Stimulated activated CD8-positive, alpha-beta memory T cell treated with anti-CD3 and anti-CD28 coated beads, Interleukin-4, amount 100 ng/mL, for 1 hour (primary cell): ENCODE results near the gene SKI.
A peak's percentile ranks its signal among the peaks of the same experiment; 100 is the strongest.

ENCODE experiments used
- DNase-seq, 2 donors: peaks; one replicate each; pipeline ENCODE4 v3.0.0-alpha.2; 2020; ENCODE audit warnings: low read depth in 2 of 2, low spot score in 1 of 2

The SKI gene

GRCh38 chr1:2228157-2228594 lies at the start of gene SKI:
SKI (plus strand) TSS chr1:2228319; CDS start chr1:2228767, 448 bp downstream.
- DNase-seq: no peak

DNA sequence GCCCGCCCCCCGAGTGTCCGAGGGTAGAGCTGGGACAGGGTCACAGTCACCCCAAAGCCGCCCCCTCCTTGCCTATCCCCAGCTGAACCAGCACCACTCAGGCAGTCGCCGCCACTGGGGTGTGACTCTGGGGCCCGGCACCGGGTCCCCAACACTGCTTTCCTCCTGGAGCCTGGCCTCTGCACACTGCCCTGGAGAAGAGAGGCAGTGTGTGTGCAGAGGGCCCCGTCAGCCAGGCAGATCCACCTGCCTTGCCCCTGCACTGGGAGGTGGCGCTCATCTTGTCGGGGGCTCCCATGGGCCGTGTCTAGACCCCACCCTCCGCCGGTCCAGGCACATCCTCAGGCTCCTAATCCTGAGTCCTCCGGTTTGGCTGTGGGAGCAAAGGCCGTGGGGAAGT lies 49.2 kb upstream of the SKI start:
- DNase-seq: no peak

- DNase-seq: no peak
Measured at GRCh38 chr1:2179283-2180013, 48.7 kb upstream of the SKI start.

- DNase-seq: no peak
Measured at GRCh38 chr1:2180297-2181245, 47.5 kb upstream of the SKI start.

- DNase-seq: no peak
Measured at GRCh38 chr1:2181271-2181670, 46.8 kb upstream of the SKI start.

DNA sequence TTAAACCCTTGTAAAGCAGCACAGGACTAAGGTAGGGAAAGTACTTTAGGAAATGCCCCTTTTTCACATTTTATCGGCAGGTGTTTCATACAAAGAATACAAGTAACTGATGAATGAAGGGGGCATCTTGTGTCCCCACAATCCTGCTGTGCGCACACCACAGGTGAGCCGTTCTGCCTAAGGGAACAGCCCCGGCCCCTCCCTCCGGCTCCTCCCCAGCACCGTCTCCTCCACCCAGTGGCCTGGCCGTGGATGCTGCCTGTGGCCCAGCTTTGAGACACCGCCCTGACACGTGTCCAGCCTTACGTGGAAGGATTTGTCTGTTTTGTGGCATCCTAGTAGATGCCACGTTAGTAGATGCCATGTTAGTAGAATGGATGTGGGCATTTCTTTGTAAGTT lies 46.4 kb upstream of the SKI start:
- no peak for DNase-seq

DNA sequence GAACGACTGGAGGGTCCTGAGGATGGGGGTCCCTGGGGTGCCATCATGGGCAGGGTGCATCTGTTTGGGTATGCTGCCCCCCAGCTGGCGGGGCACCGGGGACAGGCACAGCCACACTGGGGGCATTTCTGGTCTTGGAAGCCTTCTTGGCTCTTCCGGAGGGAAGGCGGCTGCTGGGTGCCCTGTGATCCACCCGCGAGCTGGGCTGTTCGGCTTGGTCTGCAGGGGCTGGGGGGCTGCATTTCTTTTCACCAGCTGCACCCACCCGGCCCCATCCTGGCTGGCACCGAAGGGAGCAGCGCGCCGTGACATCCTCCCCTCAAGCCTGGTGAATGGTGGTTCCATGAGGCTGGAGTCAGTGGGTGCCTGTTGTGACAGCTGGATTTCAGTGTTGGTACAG lies 45.7 kb upstream of the SKI start:
- DNase-seq: no peak

- no peak for DNase-seq
Measured at GRCh38 chr1:2183937-2184334, 44.2 kb upstream of the SKI start.

DNA sequence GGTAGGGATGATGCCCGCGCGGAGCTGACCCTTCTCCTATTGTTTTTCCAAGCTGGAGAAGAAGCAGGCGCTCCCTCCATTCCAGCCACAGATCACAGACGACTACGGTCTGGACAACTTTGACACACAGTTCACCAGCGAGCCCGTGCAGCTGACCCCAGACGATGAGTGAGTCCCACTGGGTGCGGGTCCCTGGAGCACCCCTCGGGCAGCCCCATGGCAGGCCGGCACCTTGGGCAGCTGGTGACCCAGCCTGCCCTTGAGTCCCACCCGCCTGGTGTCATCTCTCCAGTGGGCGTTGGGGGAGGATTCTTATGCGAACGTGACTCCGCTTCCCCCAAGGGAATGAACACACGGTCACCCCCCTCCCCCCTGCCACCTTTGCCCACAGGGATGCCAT lies 43.6 kb upstream of the SKI start:
- no peak for DNase-seq

DNA sequence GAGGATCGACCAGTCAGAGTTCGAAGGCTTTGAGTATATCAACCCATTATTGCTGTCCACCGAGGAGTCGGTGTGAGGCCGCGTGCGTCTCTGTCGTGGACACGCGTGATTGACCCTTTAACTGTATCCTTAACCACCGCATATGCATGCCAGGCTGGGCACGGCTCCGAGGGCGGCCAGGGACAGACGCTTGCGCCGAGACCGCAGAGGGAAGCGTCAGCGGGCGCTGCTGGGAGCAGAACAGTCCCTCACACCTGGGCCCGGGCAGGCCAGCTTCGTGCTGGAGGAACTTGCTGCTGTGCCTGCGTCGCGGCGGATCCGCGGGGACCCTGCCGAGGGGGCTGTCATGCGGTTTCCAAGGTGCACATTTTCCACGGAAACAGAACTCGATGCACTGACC lies 43.2 kb upstream of the SKI start:
- no peak for DNase-seq

DNA sequence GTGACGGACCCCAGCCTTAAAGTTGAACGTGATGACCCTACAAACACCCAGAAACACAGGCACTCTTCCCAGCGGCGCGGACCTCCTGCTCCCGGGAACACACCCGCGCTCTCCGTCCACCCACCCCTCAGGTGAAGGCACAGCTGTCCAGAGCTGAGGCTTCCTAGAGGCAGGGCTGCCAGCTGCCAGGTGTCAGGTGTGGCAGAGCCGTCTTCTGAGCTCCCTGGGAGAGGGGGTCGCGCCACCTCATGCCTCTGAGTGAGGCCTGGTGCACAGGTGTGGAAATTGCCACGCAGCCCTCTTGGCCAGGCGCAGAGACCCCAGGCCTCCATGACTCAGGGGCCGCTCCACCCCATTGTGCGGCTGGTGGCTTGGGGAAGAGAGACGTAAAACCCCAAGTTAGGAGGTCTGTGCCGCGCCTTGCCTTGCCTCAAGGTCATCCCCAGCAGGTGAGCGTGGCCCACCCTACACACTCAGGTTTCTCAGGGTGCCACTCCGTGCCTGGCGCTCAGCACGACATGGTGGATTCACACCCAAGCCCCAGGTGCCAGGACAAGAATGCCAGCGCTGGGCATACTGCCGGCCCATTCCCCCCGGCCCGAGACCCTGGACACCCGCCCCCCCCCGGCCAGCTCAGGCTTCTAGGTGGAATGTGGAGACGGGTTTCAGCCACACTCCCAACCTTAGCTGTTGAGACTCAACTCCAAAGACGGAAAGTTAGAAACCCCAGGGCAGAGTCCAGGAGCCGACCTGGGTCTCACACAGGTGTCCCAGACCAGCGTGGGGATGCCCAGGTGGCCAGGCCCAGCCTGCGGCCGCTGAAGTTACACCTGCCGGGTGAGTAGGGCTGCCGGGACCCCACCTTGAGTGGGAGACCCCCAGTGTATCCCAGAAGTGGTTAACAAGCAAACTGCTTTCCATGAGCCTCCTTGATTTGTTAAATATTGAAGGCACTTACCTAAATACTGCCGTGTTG lies 42.0 kb upstream of the SKI start:
- DNase-seq: no peak

DNA sequence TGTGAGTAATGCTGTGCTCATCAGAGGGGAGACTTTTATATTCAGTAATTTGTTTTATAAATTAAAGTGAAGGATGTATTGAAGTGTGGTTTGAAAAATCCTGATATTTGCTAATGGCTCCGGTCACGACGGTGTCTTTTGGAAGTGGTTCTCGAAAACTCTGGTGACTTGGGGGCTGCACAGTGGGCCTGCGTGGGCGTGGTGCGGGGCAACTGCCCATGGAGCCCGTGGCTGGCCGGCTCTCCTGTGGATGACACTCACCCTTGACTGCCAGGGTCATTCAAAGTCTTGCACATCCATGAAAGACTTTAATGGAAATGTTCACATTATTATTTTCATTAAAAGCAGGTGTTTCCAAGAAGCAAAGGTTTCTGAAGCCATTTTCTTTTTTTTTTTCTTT lies 41.2 kb upstream of the SKI start:
- no peak for DNase-seq

DNA sequence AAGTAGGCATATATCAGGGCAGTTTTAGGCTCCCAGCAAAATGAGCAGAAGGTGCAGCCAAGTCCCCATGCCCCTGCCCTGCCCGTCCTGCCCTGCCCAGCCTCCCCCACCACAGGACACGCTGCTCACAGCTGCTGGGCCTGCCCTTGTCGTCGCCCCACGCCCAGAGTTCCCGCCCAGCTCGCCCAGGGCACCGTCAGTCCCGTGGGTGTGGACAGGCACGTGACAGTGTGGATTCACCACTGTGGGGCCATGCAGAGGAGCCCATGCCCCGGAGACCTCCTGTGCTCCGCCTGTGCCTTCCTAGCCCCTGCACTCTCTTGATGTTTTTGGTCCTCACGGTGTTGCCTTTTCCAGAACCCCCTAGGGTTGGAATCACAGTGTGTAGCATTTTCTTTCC lies 40.5 kb upstream of the SKI start:
- DNase-seq: no peak

DNA sequence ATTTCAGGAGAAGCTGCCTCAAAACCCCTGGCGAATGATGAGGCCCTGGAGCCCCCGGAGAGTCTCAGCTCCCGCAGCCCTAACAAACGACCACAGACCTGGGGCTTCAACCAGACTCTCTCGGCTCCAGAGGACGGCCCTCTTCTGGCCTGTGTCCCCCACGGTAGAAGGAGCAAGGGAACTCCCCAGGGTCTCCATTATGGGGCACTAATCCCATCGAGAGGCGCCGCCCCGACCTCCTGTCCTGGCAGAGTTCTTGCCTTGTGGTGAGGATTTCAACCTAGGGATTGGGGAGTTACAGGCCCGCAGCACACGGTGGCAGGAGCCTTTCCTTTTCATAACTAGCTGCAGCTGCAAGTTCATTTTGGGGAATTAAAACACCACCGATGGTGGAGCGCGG lies 39.8 kb upstream of the SKI start:
- no peak for DNase-seq

- peak; percentile 62 to 84 for DNase-seq
Measured at GRCh38 chr1:2189459-2190425, 38.4 kb upstream of the SKI start.

GRCh38 chr1:2190491-2190976 lies 37.6 kb upstream of the SKI start:
- no peak for DNase-seq

- no peak for DNase-seq
Measured at GRCh38 chr1:2192031-2192995, 35.8 kb upstream of the SKI start.

DNA sequence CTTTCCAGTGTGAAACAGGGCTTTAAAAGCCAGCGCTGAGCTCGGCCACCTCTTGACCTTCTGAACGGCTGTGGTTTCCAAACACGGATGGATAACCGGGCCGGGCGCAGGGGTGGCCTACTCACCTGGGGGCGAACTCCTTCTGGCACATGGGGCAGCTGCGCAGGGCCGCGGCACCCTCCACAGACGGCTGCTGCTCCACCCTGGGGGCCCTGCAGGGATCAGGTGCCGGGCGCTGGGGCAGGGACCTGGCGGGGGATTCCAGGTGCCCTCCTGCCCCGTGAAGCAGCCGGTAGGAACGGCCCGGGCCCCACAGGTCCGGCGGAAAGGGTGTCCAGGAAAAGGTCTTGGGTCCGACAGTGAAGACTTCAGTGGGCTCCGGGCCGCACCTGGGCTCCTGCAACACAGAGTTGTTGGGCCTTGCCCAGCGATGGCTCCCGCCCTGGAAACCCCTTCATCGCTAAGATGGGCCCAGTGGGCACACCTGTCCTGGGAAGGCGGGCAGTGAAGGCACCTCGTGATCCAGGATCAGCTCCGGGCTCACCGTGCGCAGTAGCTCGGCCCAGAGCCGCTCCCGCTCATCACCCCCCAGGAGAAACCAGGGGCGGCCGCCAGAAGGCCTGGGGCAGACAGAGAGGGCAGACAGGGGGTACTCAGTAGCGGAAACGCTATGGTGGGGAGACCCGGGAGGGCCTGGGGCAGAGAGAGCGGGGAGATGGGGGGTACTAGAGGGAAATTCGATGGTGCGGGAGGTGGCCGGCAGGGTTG lies 34.4 kb upstream of the SKI start:
- DNase-seq: no peak
